ENCODE measurements around the gene AKAP6. TPM values are rescaled to one million over a fixed set of nuclear protein-coding genes. Genes with fewer than 3 reads are reported as not detected.

The AKAP6 gene
- total RNA-seq, 2 experiments from 2014 or later = 0.13 to 0.72 TPM

DNA sequence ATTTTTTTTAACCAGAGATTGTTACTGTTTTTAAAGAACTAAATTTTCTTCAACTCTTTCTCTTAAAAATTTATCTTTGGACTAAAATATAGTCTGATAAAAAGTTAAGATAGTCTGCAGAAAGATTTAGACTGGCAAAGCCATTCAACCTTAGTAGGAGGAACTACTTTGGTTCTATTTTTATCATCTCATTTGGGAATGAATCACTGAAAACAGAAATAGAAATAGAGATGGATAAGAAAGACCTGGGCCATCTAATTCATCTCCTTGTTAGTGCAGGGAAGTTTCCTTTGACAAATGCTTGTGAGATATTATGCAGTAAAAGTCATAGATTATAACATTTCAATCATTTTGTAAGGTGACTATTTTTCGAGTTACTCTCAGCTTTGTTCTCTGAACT is 346.3 kb downstream of the AKAP6 start:
- POLR2A ChIA-PET = no interaction called here
- Histone ChIP-seq H3K4me1 (ENCODE audit: insufficient read depth, low read length, poor library complexity, severe bottlenecking) (no peaks in the 10 kb centered on the region), H4K20me1 (ENCODE audit: insufficient read depth, low read length) (no peaks in the 10 kb centered on the region), H2AFZ (ENCODE audit: low read length) (no peak overlapping the region), H3K27ac (ENCODE audit: low read depth, low read length, poor library complexity, severe bottlenecking) (no peak overlapping the region), H3K4me3 (ENCODE audit: low read depth, low read length, poor library complexity, severe bottlenecking) (no peak overlapping the region), H3K4me2 (ENCODE audit: low read length) (no peak overlapping the region), H3K9me3 (ENCODE audit: low read length) (no peaks in the 10 kb centered on the region), H3K36me3 (ENCODE audit: insufficient read depth, low read length) (no peaks in the 10 kb centered on the region), H3K79me2 (ENCODE audit: insufficient read depth, low read depth, low read length) (no peaks in the 10 kb centered on the region), H3K9me2 (ENCODE audit: insufficient read depth, low read length) (no peaks in the 10 kb centered on the region)
- intact Hi-C loops (cut with micrococcal nuclease; ENCODE audit: unreplicated experiment) = no loop called here
- CTCF ChIA-PET (ENCODE audit: unreplicated experiment) = no interaction called here
- TF ChIP-seq, protein P1, sequence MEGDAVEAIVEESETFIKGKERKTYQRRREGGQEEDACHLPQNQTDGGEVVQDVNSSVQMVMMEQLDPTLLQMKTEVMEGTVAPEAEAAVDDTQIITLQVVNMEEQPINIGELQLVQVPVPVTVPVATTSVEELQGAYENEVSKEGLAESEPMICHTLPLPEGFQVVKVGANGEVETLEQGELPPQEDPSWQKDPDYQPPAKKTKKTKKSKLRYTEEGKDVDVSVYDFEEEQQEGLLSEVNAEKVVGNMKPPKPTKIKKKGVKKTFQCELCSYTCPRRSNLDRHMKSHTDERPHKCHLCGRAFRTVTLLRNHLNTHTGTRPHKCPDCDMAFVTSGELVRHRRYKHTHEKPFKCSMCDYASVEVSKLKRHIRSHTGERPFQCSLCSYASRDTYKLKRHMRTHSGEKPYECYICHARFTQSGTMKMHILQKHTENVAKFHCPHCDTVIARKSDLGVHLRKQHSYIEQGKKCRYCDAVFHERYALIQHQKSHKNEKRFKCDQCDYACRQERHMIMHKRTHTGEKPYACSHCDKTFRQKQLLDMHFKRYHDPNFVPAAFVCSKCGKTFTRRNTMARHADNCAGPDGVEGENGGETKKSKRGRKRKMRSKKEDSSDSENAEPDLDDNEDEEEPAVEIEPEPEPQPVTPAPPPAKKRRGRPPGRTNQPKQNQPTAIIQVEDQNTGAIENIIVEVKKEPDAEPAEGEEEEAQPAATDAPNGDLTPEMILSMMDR (conservative IDR thresholded peaks at IDR 0.05; ENCODE audit: low read length) = no peak
- no peak for TF ChIP-seq EZH2phosphoT487 (IDR thresholded peaks at IDR 0.05; ENCODE audit: borderline replicate concordance, low read depth, low read length)
- DNase-seq (ENCODE audit: low spot score) = no peak
- BruUV-seq (replicated peaks) = no TSS peak

GRCh38 chr14:32677129-32677780 is 348.2 kb downstream of the AKAP6 start:
- Histone ChIP-seq H3K4me1 (ENCODE audit: insufficient read depth, low read length, poor library complexity, severe bottlenecking) (no peaks in the 10 kb centered on the region), H3K9me3 (ENCODE audit: low read length) (no peaks in the 10 kb centered on the region), H3K4me3 (ENCODE audit: low read depth, low read length, poor library complexity, severe bottlenecking) (no peak overlapping the region), H3K4me2 (ENCODE audit: low read length) (no peak overlapping the region), H3K36me3 (ENCODE audit: insufficient read depth, low read length) (no peaks in the 10 kb centered on the region), H3K27ac (ENCODE audit: low read depth, low read length, poor library complexity, severe bottlenecking) (no peak overlapping the region), H2AFZ (ENCODE audit: low read length) (no peak overlapping the region), H3K79me2 (ENCODE audit: insufficient read depth, low read depth, low read length) (no peaks in the 10 kb centered on the region), H3K9me2 (ENCODE audit: insufficient read depth, low read length) (no peaks in the 10 kb centered on the region), H4K20me1 (ENCODE audit: insufficient read depth, low read length) (no peaks in the 10 kb centered on the region)
- DNase-seq (ENCODE audit: low spot score) = no peak
- intact Hi-C loops (cut with micrococcal nuclease; ENCODE audit: unreplicated experiment) = no loop called here
- no peak for TF ChIP-seq EZH2phosphoT487 (IDR thresholded peaks at IDR 0.05; ENCODE audit: borderline replicate concordance, low read depth, low read length)
- TF ChIP-seq, protein P1 (conservative IDR thresholded peaks at IDR 0.05; ENCODE audit: low read length) = no peak
- CTCF ChIA-PET (ENCODE audit: unreplicated experiment) = no interaction called here
- no TSS peak for BruUV-seq (replicated peaks)
- POLR2A ChIA-PET = interaction anchor here (0.6 kb wide), 1 partner anchor 40 kb away, joined by 3 read pairs; no protein-coding TSS in a partner anchor

GRCh38 chr14:32678088-32678487 is 349.0 kb downstream of the AKAP6 start:
- Histone ChIP-seq H3K4me3 (ENCODE audit: low read depth, low read length, poor library complexity, severe bottlenecking) (no peak overlapping the region), H3K4me1 (ENCODE audit: insufficient read depth, low read length, poor library complexity, severe bottlenecking) (no peaks in the 10 kb centered on the region), H3K36me3 (ENCODE audit: insufficient read depth, low read length) (no peaks in the 10 kb centered on the region), H3K79me2 (ENCODE audit: insufficient read depth, low read depth, low read length) (no peaks in the 10 kb centered on the region), H3K9me2 (ENCODE audit: insufficient read depth, low read length) (no peaks in the 10 kb centered on the region), H3K4me2 (ENCODE audit: low read length) (no peak overlapping the region), H3K9me3 (ENCODE audit: low read length) (no peaks in the 10 kb centered on the region), H2AFZ (ENCODE audit: low read length) (no peak overlapping the region), H3K27ac (ENCODE audit: low read depth, low read length, poor library complexity, severe bottlenecking) (no peak overlapping the region), H4K20me1 (ENCODE audit: insufficient read depth, low read length) (no peaks in the 10 kb centered on the region)
- no peak for DNase-seq (ENCODE audit: low spot score)
- no TSS peak for BruUV-seq (replicated peaks)
- intact Hi-C loops (cut with micrococcal nuclease; ENCODE audit: unreplicated experiment) = no loop called here
- TF ChIP-seq, protein P1 (conservative IDR thresholded peaks at IDR 0.05; ENCODE audit: low read length) = no peak
- no peak for TF ChIP-seq EZH2phosphoT487 (IDR thresholded peaks at IDR 0.05; ENCODE audit: borderline replicate concordance, low read depth, low read length)
- CTCF ChIA-PET (ENCODE audit: unreplicated experiment) = no interaction called here
- POLR2A ChIA-PET = no interaction called here

Data from OCI-LY7 (cell line).